Measurements from ENCODE around the gene TADA2B.

- TF ChIP-seq, protein P1, sequence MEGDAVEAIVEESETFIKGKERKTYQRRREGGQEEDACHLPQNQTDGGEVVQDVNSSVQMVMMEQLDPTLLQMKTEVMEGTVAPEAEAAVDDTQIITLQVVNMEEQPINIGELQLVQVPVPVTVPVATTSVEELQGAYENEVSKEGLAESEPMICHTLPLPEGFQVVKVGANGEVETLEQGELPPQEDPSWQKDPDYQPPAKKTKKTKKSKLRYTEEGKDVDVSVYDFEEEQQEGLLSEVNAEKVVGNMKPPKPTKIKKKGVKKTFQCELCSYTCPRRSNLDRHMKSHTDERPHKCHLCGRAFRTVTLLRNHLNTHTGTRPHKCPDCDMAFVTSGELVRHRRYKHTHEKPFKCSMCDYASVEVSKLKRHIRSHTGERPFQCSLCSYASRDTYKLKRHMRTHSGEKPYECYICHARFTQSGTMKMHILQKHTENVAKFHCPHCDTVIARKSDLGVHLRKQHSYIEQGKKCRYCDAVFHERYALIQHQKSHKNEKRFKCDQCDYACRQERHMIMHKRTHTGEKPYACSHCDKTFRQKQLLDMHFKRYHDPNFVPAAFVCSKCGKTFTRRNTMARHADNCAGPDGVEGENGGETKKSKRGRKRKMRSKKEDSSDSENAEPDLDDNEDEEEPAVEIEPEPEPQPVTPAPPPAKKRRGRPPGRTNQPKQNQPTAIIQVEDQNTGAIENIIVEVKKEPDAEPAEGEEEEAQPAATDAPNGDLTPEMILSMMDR (IDR thresholded peaks at IDR 0.05) = no peak
- no peak for TF ChIP-seq EP300 (IDR thresholded peaks at IDR 0.05)
Measured at GRCh38 chr4:7040765-7041164, 2.4 kb upstream of the TADA2B start.

All from sigmoid colon (tissue), 4 donors.